Chondrocyte (in vitro differentiated cells): ENCODE results near the gene HSD17B13. TPM values are rescaled to one million over a fixed set of nuclear protein-coding genes. Genes with fewer than 3 reads are reported as not detected.

Source experiments
- DNase-seq: peaks from one replicate; pipeline ENCODE4 v3.0.0; 2021; ENCODE audit warnings: mixed read lengths, low spot score
- H3K27ac Mint-ChIP-seq: one replicate; pipeline ENCODE4 v1.8.0; 2021; ENCODE audit warnings: mild to moderate bottlenecking, moderate library complexity, mixed read lengths; ENCODE audit not compliant: unreplicated experiment
- H3K27me3 Mint-ChIP-seq: 2 replicates; pipeline ENCODE4 v1.8.0; 2021; ENCODE audit warnings: low read depth, mixed read lengths
- H3K36me3 Mint-ChIP-seq: 2 replicates; pipeline ENCODE4 v1.8.0; 2021; ENCODE audit warnings: low read depth, mixed read lengths
- H3K4me1 Mint-ChIP-seq: 2 replicates; pipeline ENCODE4 v1.8.0; 2021; ENCODE audit warnings: low read depth, mild to moderate bottlenecking, mixed read lengths
- H3K4me3 Mint-ChIP-seq: one replicate; pipeline ENCODE4 v1.8.0; 2021; ENCODE audit warnings: mild to moderate bottlenecking, moderate library complexity, mixed read lengths; ENCODE audit not compliant: unreplicated experiment
- H3K9me3 Mint-ChIP-seq: 2 replicates; pipeline ENCODE4 v1.8.0; 2021; ENCODE audit warnings: low read depth, mixed read lengths
- CTCF ChIP-seq: fragments of 200-600 bp; sonication (generic); IDR thresholded peaks from 2 replicates; pipeline ENCODE4 v1.5.0; 2021; ENCODE audit warnings: antibody characterized with exemption, mild to moderate bottlenecking, moderate library complexity
- total RNA-seq: library from RNA; stranded (reverse); gene quantifications from 3 replicates; pipeline ENCODE4 v1.2.1, GENCODE V29; 2021

Gene HSD17B13
- total RNA-seq, 1 donor from 2014 or later, result not detected

- no peak for DNase-seq
- no peak for TF ChIP-seq CTCF
- Mint-ChIP-seq H3K27ac (no peak overlapping the region), H3K27me3 (peaks cover 5% of the 10 kb centered on the region), H3K4me1 (no peaks in the 10 kb centered on the region), H3K4me3 (no peak overlapping the region), H3K36me3 (no peaks in the 10 kb centered on the region), H3K9me3 (no peaks in the 10 kb centered on the region)
These were observed 47.9 kb downstream of the HSD17B13 start for GRCh38 chr4:87274803-87275202.

GRCh38 chr4:87274327-87274726 is 48.4 kb downstream of the HSD17B13 start:
- H3K4me3 Mint-ChIP-seq, result no peak overlapping the region
- DNase-seq, result no peak
- peaks cover 5% of the 10 kb centered on the region for H3K27me3 Mint-ChIP-seq
- H3K4me1 Mint-ChIP-seq, result no peaks in the 10 kb centered on the region
- H3K9me3 Mint-ChIP-seq, result no peaks in the 10 kb centered on the region
- H3K27ac Mint-ChIP-seq, result no peak overlapping the region
- TF ChIP-seq CTCF, result no peak
- no peaks in the 10 kb centered on the region for H3K36me3 Mint-ChIP-seq

- DNase-seq, result no peak
- Mint-ChIP-seq H3K9me3 (no peaks in the 10 kb centered on the region), H3K4me3 (no peak overlapping the region), H3K27me3 (peaks cover 5% of the 10 kb centered on the region), H3K27ac (no peak overlapping the region), H3K36me3 (no peaks in the 10 kb centered on the region), H3K4me1 (no peaks in the 10 kb centered on the region)
- no peak for TF ChIP-seq CTCF
These were observed 51.9 kb downstream of the HSD17B13 start for GRCh38 chr4:87270825-87271224.

- Mint-ChIP-seq H3K9me3 (no peaks in the 10 kb centered on the region), H3K36me3 (no peaks in the 10 kb centered on the region), H3K27me3 (peaks cover 5% of the 10 kb centered on the region), H3K27ac (no peak overlapping the region), H3K4me1 (no peaks in the 10 kb centered on the region), H3K4me3 (no peak overlapping the region)
- no peak for DNase-seq
- TF ChIP-seq CTCF, result peak; percentile 85
These were observed 52.5 kb downstream of the HSD17B13 start for GRCh38 chr4:87270144-87270543.

- H3K4me3 Mint-ChIP-seq, result no peak overlapping the region
- TF ChIP-seq CTCF, result no peak
- no peak overlapping the region for H3K27ac Mint-ChIP-seq
- peaks cover 2% of the 10 kb centered on the region for H3K27me3 Mint-ChIP-seq
- no peaks in the 10 kb centered on the region for H3K9me3 Mint-ChIP-seq
- no peak for DNase-seq
- no peaks in the 10 kb centered on the region for H3K4me1 Mint-ChIP-seq
- no peaks in the 10 kb centered on the region for H3K36me3 Mint-ChIP-seq
These were observed 54.3 kb downstream of the HSD17B13 start for GRCh38 chr4:87268411-87268810.
